ENCODE measurements around the gene F7.
"Not testable (repeated sequence)": the region's sequence is repeated elsewhere in the genome, so short reads cannot be mapped to it uniquely, and the experiment has no call there.

Gene F7

DNA sequence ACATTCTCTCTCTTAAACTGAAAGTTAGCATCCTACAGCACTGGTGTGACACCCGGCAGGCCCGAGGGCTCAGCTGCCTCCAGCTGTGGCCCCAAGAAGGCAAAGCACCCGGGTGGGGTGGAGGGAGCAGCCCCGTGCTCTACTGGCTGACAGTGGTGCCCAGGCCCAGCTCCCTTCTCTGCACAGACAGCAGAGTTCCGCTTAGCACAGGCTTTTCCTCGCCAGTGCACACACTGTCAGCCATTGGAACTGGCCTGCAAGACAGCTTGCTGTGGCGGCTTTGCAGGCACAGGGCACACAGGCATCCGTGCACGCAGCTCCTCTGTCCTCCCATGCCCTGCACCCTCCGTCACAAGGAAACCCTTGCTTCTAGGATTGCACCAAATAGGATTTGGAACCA is 3.3 kb upstream of the F7 start:
- not testable (repeated sequence) for DNase-seq (ENCODE audit: low read depth in 2 of 2)

DNA sequence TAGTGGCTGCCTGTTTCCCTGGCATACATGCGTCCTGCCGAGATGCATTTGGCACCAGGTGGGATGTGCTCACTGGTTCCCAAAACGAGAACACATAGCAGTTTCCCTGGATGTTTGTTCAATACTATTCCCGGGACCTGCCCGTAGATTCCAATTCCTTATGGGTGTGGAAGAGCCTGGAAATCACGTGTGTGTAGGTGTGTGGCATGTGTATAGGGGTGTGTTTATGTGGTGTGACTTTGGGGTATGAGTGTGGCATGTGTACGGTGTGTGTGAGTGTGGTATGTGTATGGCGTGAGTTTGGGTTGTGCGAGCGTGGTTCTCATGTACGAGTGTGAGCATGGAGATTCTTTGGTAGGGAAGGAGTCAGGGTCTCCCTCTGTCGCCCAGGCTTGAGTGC is 2.9 kb upstream of the F7 start:
- no peak for DNase-seq (ENCODE audit: low read depth in 2 of 2)

DNA sequence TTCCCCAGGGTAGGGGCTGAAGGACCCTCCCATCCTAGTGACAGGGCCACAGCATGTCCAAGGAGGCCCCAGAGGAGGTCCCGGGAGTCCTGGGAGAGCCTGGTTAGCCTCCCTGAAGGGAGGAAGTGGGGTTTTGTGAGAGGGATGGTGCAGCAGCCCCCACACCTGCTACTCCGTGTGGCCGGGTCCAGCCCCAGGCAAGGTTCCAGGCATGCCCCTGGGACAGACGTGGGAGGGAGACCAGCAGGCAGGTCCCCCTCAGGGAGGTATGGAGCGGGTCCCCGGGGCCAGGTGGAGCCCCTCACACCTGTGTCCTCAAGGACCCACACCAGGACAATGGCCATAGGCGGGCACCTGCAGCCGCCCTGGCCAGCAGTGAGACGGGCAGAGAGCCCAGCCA is 1.9 kb upstream of the F7 start:
- DNase-seq (ENCODE audit: low read depth in 2 of 2): no peak

DNA sequence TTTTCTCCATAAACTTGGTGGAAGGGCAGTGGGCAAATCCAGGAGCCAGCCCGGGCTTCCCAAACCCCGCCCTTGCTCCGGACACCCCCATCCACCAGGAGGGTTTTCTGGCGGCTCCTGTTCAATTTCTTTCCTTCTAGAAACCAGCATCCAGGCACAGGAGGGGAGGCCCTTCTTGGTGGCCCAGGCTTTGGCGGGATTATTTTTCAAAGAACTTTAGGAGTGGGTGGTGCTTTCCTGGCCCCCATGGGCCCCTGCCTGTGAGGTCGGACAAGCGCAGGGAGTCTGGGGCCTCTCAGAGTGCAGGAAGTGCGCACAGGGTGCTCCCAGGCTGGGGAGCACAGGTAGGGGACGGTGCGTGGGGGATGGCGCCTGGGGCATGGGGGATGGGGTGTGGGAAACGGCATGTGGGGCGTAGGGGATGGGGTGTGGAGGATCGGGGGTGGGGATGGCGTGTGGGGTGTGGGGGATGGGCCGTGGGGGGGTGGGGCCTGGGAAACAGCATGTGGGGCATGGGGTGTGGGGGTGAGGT is 396 bp downstream of the F7 start:
- no peak for DNase-seq (ENCODE audit: low read depth in 2 of 2)

DNA sequence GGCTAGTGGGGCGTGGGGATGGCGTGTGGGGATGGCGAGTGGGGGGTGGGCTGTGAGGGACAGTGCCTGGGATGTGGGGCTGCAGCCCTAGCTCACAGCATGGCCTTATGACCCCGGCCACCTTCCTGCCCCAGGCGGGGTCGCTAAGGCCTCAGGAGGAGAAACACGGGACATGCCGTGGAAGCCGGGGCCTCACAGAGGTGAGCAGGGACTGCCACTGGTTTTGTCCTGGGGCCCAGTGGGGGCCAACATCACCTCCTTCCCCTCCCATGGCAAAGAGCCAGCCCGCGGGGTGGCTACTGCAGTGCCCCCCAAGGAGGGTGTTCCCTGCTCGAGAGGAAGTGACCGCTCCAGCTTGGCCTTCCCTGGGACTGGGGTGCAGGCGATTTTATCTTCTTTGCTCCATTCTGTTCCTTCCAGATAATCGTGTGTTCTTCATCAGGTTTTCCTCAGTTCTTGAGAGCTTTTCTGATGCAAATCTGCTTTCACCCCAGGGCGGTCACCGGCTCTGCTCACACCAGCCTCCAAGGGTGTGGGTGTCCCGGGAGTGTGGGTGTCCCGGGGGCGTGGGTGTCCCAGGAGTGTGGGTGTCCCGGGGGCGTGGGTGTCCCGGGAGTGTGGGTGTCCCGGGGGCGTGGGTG is 1.2 kb downstream of the F7 start:
- DNase-seq (ENCODE audit: low read depth in 2 of 2): no peak

DNA sequence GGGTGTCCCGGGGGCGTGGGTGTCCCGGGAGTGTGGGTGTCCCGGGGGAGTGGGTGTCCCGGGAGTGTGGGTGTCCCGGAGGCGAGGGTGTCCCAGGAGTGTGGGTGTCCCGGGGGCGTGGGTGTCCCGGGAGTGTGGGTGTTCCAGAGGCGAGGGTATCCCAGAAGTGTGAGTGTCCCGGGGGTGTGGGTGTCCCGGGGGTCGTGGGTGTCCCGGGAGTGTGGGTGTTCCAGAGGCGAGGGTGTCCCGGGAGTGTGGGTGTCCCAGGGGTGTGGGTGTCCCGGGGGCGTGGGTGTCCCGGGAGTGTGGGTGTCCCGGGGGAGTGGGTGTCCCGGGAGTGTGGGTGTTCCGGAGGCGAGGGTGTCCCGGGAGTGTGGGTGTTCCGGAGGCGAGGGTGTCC is 2.9 kb downstream of the F7 start:
- DNase-seq (ENCODE audit: low read depth in 2 of 2): not testable (repeated sequence)

DNA sequence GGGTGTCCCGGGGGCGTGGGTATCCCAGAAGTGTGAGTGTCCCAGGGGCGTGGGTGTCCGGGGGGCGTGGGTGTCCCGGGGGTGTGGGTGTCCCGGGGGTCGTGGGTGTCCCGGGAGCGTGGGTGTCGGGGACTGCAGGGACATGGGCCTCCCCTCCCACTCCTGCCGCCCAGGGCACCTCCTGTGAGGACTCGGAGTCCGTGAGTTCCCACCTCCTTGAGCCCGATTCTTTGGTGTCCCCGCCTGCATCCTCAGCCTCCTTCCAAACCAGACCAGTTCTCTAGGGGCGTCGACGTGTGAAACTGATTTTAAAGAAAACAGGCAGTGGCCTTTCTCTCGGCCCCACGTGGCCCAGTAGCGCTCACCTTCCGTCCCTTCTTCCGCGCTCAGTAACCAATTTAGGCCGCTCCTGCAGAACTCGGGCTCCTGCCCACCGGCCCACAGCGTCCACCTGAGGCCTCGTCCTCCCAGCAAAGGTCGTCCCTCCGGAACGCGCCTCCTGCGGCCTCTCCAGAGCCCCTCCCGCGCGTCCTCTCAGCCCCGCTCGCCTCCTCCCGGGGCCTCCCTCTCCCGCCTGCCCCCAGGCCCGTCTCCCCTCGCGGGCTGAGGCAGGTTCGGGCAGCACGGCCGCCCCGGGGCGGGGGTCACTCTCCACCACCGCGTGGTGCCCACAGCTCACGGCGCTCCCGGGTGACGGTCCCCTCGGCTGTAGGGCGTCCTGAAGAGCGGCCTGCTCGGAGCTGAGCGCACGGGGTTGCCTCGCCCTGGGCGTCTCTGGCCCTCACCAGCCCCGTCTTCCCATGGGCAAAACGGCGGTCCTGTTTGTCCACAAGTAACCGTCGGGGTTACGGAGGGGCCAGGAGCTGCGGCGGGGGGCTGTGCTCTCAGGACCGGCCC is 3.8 kb downstream of the F7 start:
- no peak for DNase-seq (ENCODE audit: low read depth in 2 of 2)

DNA sequence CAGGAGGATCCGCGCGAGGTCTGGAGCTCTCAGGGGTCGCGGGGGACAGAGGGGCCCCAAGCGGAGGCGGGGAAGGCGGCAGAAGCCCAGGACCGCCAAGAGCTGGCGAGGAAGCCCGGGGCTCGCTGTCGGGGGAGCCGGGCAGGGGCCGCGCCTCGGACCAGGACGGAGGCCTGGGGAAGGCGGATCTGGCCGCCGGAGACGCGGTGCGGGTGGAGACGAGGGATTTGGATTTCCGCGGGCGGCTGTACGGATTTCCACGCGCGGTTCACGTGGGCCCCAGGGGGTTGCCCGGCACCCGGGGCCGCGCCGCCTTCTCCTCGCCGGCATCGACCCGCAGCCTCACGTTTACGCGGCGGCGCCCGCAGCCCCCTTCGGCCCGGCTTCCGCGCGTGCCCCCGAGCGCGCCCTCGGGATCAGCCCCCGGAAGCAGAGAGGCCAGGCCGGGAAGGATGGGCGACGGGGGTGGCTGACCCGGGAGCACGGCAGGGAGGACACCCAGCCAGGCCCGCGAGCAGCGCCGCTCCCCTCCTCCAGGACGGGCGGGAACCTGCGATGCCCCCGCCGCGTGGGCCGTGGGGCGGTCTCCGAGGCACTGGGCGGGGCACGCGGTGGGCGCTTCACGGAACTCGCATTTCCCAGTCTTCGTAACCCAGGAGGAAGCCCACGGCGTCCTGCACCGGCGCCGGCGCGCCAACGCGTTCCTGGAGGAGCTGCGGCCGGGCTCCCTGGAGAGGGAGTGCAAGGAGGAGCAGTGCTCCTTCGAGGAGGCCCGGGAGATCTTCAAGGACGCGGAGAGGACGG is 4.7 kb downstream of the F7 start:
- no peak for DNase-seq (ENCODE audit: low read depth in 2 of 2)

DNA sequence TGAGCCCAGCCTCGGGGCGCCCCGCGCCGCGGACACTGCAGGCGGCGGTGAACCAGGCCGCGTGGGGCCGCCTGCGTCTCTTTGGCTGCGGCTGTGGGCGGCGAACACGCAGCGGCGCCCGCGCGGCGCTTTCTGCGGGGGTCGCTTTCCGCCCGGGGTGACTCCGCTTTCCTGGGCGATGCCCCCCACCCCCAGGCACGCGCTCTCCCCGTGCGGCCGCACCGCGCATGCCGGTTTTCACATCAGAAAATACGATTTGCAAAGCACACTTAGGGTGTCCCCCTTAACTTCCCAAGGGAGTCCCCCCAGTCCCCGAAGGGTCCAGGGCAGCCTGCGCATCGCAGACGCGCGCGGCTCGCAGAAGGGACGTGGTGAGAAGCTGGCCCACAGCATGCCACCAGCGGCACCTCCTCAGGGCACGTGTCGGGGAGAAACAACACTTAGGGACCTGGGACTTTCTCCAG is 5.3 kb downstream of the F7 start:
- DNase-seq (ENCODE audit: low read depth in 2 of 2): no peak

DNA sequence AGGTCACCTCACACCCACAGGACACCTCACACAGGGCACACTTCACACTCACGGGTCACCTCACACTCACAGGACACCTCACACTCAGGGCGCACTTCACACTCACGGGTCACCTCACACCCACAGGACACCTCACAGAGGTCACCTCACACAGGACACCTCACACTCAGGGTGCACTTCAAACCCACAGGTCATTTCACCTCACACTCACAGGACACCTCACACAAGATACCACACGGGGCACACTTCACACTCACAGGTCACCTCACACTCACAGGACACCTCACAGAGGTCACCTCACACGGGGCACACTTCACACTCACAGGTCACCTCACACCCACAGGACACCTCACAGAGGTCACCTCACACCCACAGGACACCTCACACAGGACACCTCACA is 6.2 kb downstream of the F7 start:
- DNase-seq (ENCODE audit: low read depth in 2 of 2): not testable (repeated sequence)

DNA sequence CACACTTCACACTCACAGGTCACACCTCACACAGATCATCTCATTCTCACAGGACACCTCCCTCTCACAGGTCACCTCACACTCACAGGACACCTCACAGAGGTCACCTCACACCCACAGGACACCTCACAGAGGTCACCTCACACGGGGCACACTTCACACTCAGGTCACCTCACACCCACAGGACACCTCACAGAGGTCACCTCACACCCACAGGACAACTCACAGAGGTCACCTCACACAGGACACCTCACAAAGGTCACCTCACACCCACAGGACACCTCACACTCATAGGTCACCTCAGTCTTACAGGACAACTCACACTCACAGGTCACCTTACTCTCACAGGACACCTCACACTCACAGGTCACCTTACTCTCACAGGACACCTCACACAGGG is 6.9 kb downstream of the F7 start:
- not testable (repeated sequence) for DNase-seq (ENCODE audit: low read depth in 2 of 2)

DNA sequence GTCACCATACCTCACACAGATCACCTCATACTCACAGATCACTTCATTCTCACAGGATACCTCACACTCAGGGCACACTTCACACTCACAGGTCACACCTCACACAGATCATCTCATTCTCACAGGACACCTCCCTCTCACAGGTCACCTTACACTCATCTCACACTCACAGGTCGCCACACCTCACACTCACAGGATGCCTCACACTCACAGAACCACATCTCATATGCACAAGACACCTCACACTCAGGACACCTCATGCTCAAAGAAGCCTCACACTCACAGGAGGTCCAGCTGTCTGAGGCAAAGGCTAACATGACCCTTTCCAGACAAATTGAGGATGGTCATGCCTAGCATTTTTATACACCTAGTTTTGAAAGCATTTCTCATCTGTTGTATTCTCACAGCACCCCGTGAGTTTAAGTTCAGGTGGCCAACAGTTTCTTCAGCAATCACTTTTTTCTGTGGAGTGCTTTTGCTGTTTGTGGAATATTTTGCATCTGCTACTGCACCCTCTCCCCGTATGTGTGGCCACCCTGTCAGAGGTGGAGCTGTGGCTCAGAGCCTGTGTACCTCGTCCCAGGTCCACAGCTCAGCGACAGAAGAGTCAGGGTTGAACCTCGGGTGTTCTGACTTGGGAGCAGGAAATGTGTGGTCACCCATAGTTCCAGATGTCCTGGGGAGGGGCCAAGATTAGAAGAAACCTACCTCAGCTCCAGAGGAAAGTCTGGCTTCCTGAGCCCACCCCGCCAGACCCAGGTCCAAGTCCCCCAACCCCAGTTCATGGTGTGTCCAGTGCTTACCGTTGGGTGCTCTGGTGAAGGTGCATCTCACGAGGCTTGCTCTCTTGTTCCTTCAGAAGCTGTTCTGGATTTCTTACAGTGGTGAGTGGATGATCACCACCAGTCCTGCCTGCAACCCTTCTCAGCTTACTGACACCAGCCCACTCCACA is 7.6 kb downstream of the F7 start:
- no peak for DNase-seq (ENCODE audit: low read depth in 2 of 2)

DNA sequence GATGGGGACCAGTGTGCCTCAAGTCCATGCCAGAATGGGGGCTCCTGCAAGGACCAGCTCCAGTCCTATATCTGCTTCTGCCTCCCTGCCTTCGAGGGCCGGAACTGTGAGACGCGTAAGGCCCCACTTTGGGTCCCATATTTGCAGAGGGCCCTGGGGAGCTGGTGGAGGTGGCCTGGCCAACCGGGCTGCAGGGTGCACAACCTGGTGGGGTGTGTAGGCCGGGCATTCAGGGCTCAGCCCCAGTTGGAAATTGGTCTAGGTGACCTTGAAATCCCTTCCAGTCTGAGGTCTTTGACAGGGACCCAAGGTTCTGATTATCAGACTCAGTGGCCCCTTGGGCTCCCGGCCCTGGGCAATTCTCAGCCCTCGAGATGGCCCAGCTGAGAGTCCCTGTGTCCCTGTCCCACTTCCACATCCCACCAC is 8.3 kb downstream of the F7 start:
- DNase-seq (ENCODE audit: low read depth in 2 of 2): no peak

DNA sequence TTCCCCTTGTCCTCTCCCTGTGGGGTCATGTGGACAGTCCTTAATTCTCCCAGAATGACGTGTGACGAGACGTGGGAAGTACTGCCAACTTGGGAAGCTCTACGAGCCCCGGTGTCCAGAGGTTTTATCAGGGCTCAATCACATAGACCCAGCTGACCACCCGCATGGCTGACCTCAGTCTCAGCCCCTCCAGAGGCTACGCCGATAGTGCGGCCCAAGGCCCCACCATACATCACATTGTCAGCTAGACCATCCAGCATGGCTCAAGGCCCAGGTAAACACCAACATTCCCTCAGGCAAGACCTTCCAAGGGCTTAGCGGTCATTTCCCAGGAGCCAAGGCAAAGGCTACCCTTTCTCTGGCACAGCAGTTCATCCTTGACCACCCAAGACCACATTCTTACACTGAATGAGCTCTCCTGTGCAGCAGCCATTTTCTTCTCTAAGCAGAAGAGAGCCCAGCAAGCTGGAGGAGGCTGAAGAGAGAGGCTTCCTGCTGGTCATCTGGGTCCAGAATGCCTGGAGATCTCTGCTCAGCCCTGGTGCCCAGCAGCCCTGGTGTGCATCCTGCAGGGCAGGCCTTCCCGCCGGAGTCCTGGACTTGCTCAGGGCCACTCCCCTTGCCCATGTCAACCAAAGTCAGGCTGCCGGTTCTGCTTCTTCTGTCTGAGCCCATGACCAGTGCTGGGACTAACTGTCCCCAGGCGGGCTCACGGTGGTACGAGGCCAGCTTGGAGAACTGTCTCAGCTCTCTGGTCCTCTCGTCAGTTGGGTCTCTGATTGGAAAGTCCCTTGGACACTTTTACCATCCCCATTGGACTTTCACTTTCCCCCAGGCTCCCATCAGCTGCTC is 9.1 kb downstream of the F7 start:
- DNase-seq (ENCODE audit: low read depth in 2 of 2): no peak

DNA sequence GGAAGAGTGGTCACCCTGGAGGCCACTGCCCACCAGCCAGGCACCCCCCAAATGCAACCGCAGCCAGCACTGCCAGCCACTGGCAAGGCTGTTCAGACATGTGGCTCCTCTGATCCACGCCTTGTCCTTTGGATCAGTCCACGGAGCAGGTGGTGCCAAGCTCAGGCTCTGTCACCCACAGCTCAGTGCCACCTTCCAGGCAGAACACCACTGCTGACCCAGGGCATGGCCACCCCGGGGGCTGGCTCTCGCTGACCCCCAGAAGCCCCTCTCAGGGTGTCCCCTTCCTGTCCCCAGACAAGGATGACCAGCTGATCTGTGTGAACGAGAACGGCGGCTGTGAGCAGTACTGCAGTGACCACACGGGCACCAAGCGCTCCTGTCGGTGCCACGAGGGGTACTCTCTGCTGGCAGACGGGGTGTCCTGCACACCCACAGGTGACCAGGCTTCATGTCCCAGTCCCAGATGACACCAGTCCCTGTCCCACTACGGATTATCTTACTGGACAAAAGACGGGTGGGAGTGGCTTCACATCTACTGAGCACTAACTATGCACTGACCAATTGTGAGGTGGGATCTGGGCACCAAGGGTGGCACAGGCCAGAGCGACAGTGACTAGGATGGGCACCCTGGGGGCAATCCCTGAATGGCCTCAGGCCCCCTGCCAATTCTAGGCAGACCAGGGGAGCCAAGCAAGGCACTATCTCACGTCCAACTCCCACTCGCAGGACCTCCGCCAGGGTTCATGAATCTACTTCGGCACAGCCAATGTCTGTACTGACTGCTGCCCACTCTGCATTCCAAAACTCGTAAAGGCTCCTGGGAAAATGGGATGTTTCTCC is 10.0 kb downstream of the F7 start:
- no peak for DNase-seq (ENCODE audit: low read depth in 2 of 2)

DNA sequence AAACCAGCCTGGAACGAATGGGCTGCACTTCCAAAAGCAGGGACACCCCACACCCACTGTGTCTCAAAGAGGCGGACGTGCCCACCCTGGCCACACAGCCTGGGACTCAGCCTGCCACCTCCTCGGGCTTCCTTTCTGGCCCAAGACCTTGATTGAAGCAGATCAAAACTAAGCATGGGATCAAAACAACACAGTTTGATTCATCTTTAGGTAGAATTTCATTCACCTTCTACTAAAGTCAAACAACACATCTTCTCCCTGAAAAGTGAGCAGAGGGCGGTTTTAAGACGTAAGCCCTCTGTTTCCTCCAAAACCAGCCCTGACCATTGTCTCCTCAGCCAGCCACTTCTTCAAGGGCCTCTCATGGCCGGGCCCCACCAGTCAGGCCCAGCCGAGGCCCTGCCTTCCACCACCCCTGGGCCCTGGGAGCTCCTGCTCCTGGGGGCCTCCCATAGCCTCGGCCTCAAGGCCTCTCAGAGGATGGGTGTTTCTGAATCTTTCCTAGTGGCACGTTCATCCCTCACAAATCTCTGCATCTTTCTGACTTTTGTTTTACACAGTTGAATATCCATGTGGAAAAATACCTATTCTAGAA is 10.7 kb downstream of the F7 start:
- DNase-seq (ENCODE audit: low read depth in 2 of 2): no peak

DNA sequence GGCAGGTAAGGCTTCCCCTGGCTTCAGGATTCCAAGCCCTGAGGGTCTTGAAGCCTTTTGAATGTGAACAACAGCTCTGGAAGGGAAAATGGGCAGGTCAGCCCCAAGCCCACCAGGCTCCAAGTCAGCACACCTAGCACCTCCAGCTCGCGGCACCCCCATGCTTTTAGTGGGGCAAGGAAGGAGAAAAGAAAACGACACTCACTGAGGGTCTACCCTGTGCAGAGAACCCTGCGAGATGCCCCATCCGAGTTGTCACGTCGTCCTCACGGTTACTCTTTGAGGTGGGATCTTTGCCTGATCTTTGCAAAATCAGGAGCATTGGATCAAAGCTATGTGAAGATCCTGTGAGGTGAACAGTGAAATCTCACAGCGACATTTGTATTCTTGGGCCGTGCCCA is 11.3 kb downstream of the F7 start:
- DNase-seq (ENCODE audit: low read depth in 2 of 2): no peak

DNA sequence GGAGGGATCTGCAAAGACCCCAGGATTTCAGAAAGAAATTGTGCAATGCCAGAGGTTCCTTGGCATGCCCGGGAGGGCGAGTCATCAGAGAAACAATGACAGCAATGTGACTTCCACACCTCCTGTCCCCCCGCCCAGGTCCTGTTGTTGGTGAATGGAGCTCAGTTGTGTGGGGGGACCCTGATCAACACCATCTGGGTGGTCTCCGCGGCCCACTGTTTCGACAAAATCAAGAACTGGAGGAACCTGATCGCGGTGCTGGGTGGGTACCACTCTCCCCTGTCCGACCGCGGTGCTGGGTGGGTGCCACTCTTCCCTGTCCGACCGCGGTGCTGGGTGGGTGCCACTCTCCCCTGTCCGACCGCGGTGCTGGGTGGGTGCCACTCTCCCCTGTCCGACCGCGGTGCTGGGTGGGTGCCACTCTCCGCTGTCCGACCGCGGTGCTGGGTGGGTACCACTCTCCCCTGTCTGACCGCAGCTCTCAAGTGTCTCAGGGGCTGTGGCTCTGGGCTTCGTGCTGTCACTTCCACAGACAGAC is 11.8 kb downstream of the F7 start:
- DNase-seq (ENCODE audit: low read depth in 2 of 2): no peak

DNA sequence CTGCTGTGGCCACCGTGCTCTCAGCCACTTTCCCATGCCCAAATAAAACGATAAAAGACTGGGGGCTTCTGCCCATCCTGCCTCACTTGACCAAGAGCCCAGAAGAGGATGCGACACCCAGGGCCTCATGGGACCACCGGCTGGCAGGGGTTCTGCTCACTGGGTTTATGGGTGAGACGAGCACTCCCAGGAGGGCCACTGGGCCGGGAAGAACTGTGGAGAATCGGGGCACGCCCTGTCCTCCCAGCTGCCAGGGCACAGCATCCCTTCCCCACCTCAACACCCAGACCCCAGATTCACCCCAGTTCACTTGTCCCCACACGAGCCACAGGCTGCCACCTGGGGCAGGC is 12.3 kb downstream of the F7 start:
- no peak for DNase-seq (ENCODE audit: low read depth in 2 of 2)

All from fibroblast of skin of left biceps (primary cell).